Tibial nerve (tissue), 3 donors: ENCODE measurements around the gene HARS1.
"Not testable (repeated sequence)": the region's sequence is repeated elsewhere in the genome, so short reads cannot be mapped to it uniquely, and the experiment has no call there.

Experiments
- POLR2A ChIP-seq, 2 donors: fragments of 450-650 bp; IDR thresholded peaks; one replicate each; pipeline ENCODE4 v1.6.1; 2017; ENCODE audit warnings: antibody characterized with exemption in 2 of 2, mild to moderate bottlenecking in 2 of 2, moderate library complexity in 2 of 2
- TF ChIP-seq, protein P1 (sequence below), 5 experiments: fragments of 200-600 bp in 3 of 5; fragments of 450-650 bp in 2 of 5; sonication (generic) in 3 of 5; IDR thresholded peaks; one replicate each; pipeline ENCODE4 v1.5.1; 2016 to 2019; ENCODE audit warnings: antibody characterized with exemption in 5 of 5, mild to moderate bottlenecking in 3 of 5, moderate library complexity in 2 of 5

DNA sequence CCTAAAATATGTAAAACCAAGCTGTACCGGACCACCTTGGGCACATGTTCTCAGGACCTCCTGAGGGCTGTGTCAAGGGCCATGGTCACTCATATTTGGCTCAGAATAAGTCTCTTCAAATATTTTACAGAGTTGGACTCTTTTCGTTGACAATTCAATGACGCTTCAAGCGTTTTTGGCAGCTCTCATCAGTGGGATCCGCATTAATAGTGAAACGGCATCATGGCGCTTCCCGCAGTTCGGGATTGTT lies 52.3 kb downstream of the HARS1 start:
- TF ChIP-seq, protein P1, sequence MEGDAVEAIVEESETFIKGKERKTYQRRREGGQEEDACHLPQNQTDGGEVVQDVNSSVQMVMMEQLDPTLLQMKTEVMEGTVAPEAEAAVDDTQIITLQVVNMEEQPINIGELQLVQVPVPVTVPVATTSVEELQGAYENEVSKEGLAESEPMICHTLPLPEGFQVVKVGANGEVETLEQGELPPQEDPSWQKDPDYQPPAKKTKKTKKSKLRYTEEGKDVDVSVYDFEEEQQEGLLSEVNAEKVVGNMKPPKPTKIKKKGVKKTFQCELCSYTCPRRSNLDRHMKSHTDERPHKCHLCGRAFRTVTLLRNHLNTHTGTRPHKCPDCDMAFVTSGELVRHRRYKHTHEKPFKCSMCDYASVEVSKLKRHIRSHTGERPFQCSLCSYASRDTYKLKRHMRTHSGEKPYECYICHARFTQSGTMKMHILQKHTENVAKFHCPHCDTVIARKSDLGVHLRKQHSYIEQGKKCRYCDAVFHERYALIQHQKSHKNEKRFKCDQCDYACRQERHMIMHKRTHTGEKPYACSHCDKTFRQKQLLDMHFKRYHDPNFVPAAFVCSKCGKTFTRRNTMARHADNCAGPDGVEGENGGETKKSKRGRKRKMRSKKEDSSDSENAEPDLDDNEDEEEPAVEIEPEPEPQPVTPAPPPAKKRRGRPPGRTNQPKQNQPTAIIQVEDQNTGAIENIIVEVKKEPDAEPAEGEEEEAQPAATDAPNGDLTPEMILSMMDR (IDR thresholded peaks at IDR 0.05), result not testable (repeated sequence)
- TF ChIP-seq POLR2A (IDR thresholded peaks at IDR 0.05), result not testable (repeated sequence)
